GM21360 (cell line): ENCODE results near the gene BBOF1.
A peak's percentile ranks its signal among the peaks of the same experiment; 100 is the strongest.
"Not testable (repeated sequence)": the region's sequence is repeated elsewhere in the genome, so short reads cannot be mapped to it uniquely, and the experiment has no call there.

Source experiments
- ATAC-seq: cut with Tn5 transposase; IDR thresholded peaks from one replicate; pipeline ENCODE4 v1.9.1; 2021; ENCODE audit warnings: mild to moderate bottlenecking, moderate library complexity; ENCODE audit not compliant: unreplicated experiment

The BBOF1 gene

GRCh38 chr14:74085047-74085637, 66.0 kb downstream of the BBOF1 start:
- peak; percentile 6 for ATAC-seq

GRCh38 chr14:74085828-74086227, 66.7 kb downstream of the BBOF1 start:
- no peak for ATAC-seq

- ATAC-seq = no peak
Measured at GRCh38 chr14:74089251-74090020, 70.3 kb downstream of the BBOF1 start.

GRCh38 chr14:74105381-74105780, 86.2 kb downstream of the BBOF1 start:
- no peak for ATAC-seq

- ATAC-seq = no peak
Measured at GRCh38 chr14:74109369-74109768, 90.2 kb downstream of the BBOF1 start.

- not testable (repeated sequence) for ATAC-seq
Measured at GRCh38 chr14:74111395-74112216, 92.5 kb downstream of the BBOF1 start.
